ENCODE results near the gene TMUB1.

TMUB1 gene

GRCh38 chr7:151062399-151063211, 20.7 kb downstream of the TMUB1 start:
- Histone ChIP-seq H2AFZ (ENCODE audit: low read length) (no peak overlapping the region), H3K27me3 (ENCODE audit: insufficient read depth, low read length, poor library complexity, severe bottlenecking) (no peaks in the 10 kb centered on the region), H4K20me1 (ENCODE audit: insufficient read depth, low read length, poor library complexity, severe bottlenecking) (peaks cover 28% of the 10 kb centered on the region), H3K4me2 (ENCODE audit: low read depth, low read length, poor library complexity, severe bottlenecking) (peak overlapping the region; percentile 94), H3K79me2 (ENCODE audit: insufficient read depth, low read length) (peaks cover 29% of the 10 kb centered on the region), H3K9me3 (ENCODE audit: insufficient read depth, low read depth, low read length) (no peaks in the 10 kb centered on the region), H3K36me3 (ENCODE audit: insufficient read depth, low read length) (peaks cover 25% of the 10 kb centered on the region; the same call in 1 of the 2 replicates), H3K4me3 (ENCODE audit: low read length, poor library complexity, severe bottlenecking) (peak overlapping the region; percentile 93), H3F3A (ENCODE audit: low read depth) (no peaks in the 10 kb centered on the region), H3K4me1 (ENCODE audit: insufficient read depth, low read length, poor library complexity, severe bottlenecking) (peaks cover 22% of the 10 kb centered on the region), H3K9ac (ENCODE audit: low read depth, low read length, poor library complexity, severe bottlenecking) (no peak overlapping the region), H3K9me2 (replicated peaks; ENCODE audit: low read depth, low read length) (no peaks in the 10 kb centered on the region)
- no peak for TF ChIP-seq EZH2phosphoT487 (IDR thresholded peaks at IDR 0.05; ENCODE audit: borderline replicate concordance)
- TF ChIP-seq CTCF (conservative IDR thresholded peaks at IDR 0.05; ENCODE audit: low read length): no peak

- Histone ChIP-seq H3K9me2 (replicated peaks; ENCODE audit: low read depth, low read length) (no peaks in the 10 kb centered on the region), H3K9me3 (ENCODE audit: insufficient read depth, low read depth, low read length) (no peaks in the 10 kb centered on the region), H3K36me3 (ENCODE audit: insufficient read depth, low read length) (peaks cover 19% of the 10 kb centered on the region; the same call in 1 of the 2 replicates), H3K4me1 (ENCODE audit: insufficient read depth, low read length, poor library complexity, severe bottlenecking) (peaks cover 25% of the 10 kb centered on the region), H3K9ac (ENCODE audit: low read depth, low read length, poor library complexity, severe bottlenecking) (no peak overlapping the region), H3K27me3 (ENCODE audit: insufficient read depth, low read length, poor library complexity, severe bottlenecking) (no peaks in the 10 kb centered on the region), H4K20me1 (ENCODE audit: insufficient read depth, low read length, poor library complexity, severe bottlenecking) (peaks cover 28% of the 10 kb centered on the region), H3K4me2 (ENCODE audit: low read depth, low read length, poor library complexity, severe bottlenecking) (peak overlapping the region; percentile 94), H3K4me3 (ENCODE audit: low read length, poor library complexity, severe bottlenecking) (peak overlapping the region; percentile 93), H3K79me2 (ENCODE audit: insufficient read depth, low read length) (peaks cover 34% of the 10 kb centered on the region), H2AFZ (ENCODE audit: low read length) (no peak overlapping the region), H3F3A (ENCODE audit: low read depth) (no peaks in the 10 kb centered on the region)
- TF ChIP-seq CTCF (conservative IDR thresholded peaks at IDR 0.05; ENCODE audit: low read length) (no peak), EZH2phosphoT487 (IDR thresholded peaks at IDR 0.05; ENCODE audit: borderline replicate concordance) (no peak)
Measured at GRCh38 chr7:151062111-151062398, 21.2 kb downstream of the TMUB1 start.

- TF ChIP-seq CTCF (conservative IDR thresholded peaks at IDR 0.05; ENCODE audit: low read length): no peak
- no peak for TF ChIP-seq EZH2phosphoT487 (IDR thresholded peaks at IDR 0.05; ENCODE audit: borderline replicate concordance)
- peaks cover 14% of the 10 kb centered on the region; the same call in 1 of the 2 replicates for H3K36me3 ChIP-seq (ENCODE audit: insufficient read depth, low read length)
- H3K9me3 ChIP-seq (ENCODE audit: insufficient read depth, low read depth, low read length): no peaks in the 10 kb centered on the region
- no peak overlapping the region for H2AFZ ChIP-seq (ENCODE audit: low read length)
- peaks cover 28% of the 10 kb centered on the region for H4K20me1 ChIP-seq (ENCODE audit: insufficient read depth, low read length, poor library complexity, severe bottlenecking)
- H3K4me3 ChIP-seq (ENCODE audit: low read length, poor library complexity, severe bottlenecking): peak overlapping the region; percentile 93
- H3K4me1 ChIP-seq (ENCODE audit: insufficient read depth, low read length, poor library complexity, severe bottlenecking): peaks cover 31% of the 10 kb centered on the region
- no peaks in the 10 kb centered on the region for H3F3A ChIP-seq (ENCODE audit: low read depth)
- peaks cover 39% of the 10 kb centered on the region for H3K79me2 ChIP-seq (ENCODE audit: insufficient read depth, low read length)
- H3K9me2 ChIP-seq (replicated peaks; ENCODE audit: low read depth, low read length): no peaks in the 10 kb centered on the region
- peak overlapping the region; percentile 94 for H3K4me2 ChIP-seq (ENCODE audit: low read depth, low read length, poor library complexity, severe bottlenecking)
- H3K27me3 ChIP-seq (ENCODE audit: insufficient read depth, low read length, poor library complexity, severe bottlenecking): no peaks in the 10 kb centered on the region
- peak overlapping the region; percentile 78 for H3K9ac ChIP-seq (ENCODE audit: low read depth, low read length, poor library complexity, severe bottlenecking)
Measured at GRCh38 chr7:151061213-151062110, 21.8 kb downstream of the TMUB1 start.
